Measurements from ENCODE around the gene ZNF544.
A peak's percentile ranks its signal among the peaks of the same experiment; 100 is the strongest.
"Not testable (repeated sequence)": the region's sequence is repeated elsewhere in the genome, so short reads cannot be mapped to it uniquely, and the experiment has no call there.

ZNF544 gene

GRCh38 chr19:58252102-58252685 is 23.5 kb downstream of the ZNF544 start:
- no peak for DNase-seq (ENCODE audit: low spot score)

- not testable (repeated sequence) for DNase-seq (ENCODE audit: low spot score)
These were observed 29.5 kb downstream of the ZNF544 start for GRCh38 chr19:58258259-58258658.

- DNase-seq (ENCODE audit: low spot score) = no peak
These were observed 32.9 kb downstream of the ZNF544 start for GRCh38 chr19:58261600-58261967.

GRCh38 chr19:58261968-58262921 is 33.5 kb downstream of the ZNF544 start:
- no peak for DNase-seq (ENCODE audit: low spot score)

- DNase-seq (ENCODE audit: low spot score) = no peak
These were observed 34.2 kb downstream of the ZNF544 start for GRCh38 chr19:58262922-58263296.

GRCh38 chr19:58265100-58265499 is 36.4 kb downstream of the ZNF544 start:
- DNase-seq (ENCODE audit: low spot score) = no peak

GRCh38 chr19:58268344-58268743 is 39.6 kb downstream of the ZNF544 start:
- DNase-seq (ENCODE audit: low spot score) = no peak

GRCh38 chr19:58274771-58275201 is 46.1 kb downstream of the ZNF544 start:
- DNase-seq (ENCODE audit: low spot score) = no peak

- DNase-seq (ENCODE audit: low spot score) = no peak
These were observed 46.9 kb downstream of the ZNF544 start for GRCh38 chr19:58275564-58275963.

- no peak for DNase-seq (ENCODE audit: low spot score)
These were observed 48.5 kb downstream of the ZNF544 start for GRCh38 chr19:58277197-58277596.

GRCh38 chr19:58277748-58278540 is 49.2 kb downstream of the ZNF544 start:
- no peak for DNase-seq (ENCODE audit: low spot score)

- DNase-seq (ENCODE audit: low spot score) = peak; percentile 99
These were observed 49.9 kb downstream of the ZNF544 start, which contains the start of gene ZNF8 for GRCh38 chr19:58278541-58279041. TSS of gene ZNF8 (plus strand) at chr19:58278955. CDS start at chr19:58279082, 127 bp downstream.

- DNase-seq (ENCODE audit: low spot score) = no peak
These were observed 50.6 kb downstream of the ZNF544 start for GRCh38 chr19:58279042-58279924.

GRCh38 chr19:58279925-58280316 is 51.2 kb downstream of the ZNF544 start:
- DNase-seq (ENCODE audit: low spot score) = no peak

- DNase-seq (ENCODE audit: low spot score) = no peak
These were observed 55.5 kb downstream of the ZNF544 start for GRCh38 chr19:58284199-58284598.

- no peak for DNase-seq (ENCODE audit: low spot score)
These were observed 63.2 kb downstream of the ZNF544 start for GRCh38 chr19:58291943-58292342.

- DNase-seq (ENCODE audit: low spot score) = no peak
These were observed 66.1 kb downstream of the ZNF544 start for GRCh38 chr19:58294743-58295374.

GRCh38 chr19:58296104-58296503 is 67.4 kb downstream of the ZNF544 start:
- no peak for DNase-seq (ENCODE audit: low spot score)

- DNase-seq (ENCODE audit: low spot score) = no peak
These were observed 71.9 kb downstream of the ZNF544 start for GRCh38 chr19:58300620-58301019.

GRCh38 chr19:58304255-58304654 is 75.5 kb downstream of the ZNF544 start:
- no peak for DNase-seq (ENCODE audit: low spot score)

- DNase-seq (ENCODE audit: low spot score) = no peak
These were observed 76.0 kb downstream of the ZNF544 start for GRCh38 chr19:58304748-58305064.

Data from ecto neural progenitor cell (in vitro differentiated cells).